HL-60 (cell line): ENCODE measurements around the gene RUNX1.

Source experiments
- CTCF ChIP-seq: IDR thresholded peaks from one replicate; pipeline ENCODE4 v1.5.1; 2011; ENCODE audit warnings: low read length, control low read depth, inconsistent platforms; ENCODE audit not compliant: insufficient read depth
- GABPA ChIP-seq: IDR thresholded peaks from 2 replicates; pipeline ENCODE4 v1.6.1; 2012; ENCODE audit warnings: low read depth
- POLR2AphosphoS5 ChIP-seq: IDR thresholded peaks from 2 replicates; pipeline ENCODE4 v1.6.1; 2012; ENCODE audit warnings: low read depth
- REST ChIP-seq: IDR thresholded peaks from 2 replicates; pipeline ENCODE4 v1.6.1; 2012; ENCODE audit warnings: low read depth; ENCODE audit not compliant: insufficient replicate concordance
- SPI1 ChIP-seq: IDR thresholded peaks from 2 replicates; pipeline ENCODE4 v1.6.1; 2012; ENCODE audit warnings: low read depth, mild to moderate bottlenecking, borderline replicate concordance

- TF ChIP-seq CTCF (no peak), REST (no peak), POLR2AphosphoS5 (no peak), SPI1 (no peak), GABPA (no peak)
Observed at GRCh38 chr21:35042836-35043235, 6.3 kb downstream of the RUNX1 start.
